HEK293 (cell line): ENCODE data around the gene NBPF3.
"Not testable (repeated sequence)": the region's sequence is repeated elsewhere in the genome, so short reads cannot be mapped to it uniquely, and the experiment has no call there.

Experiments used
- CTCF ChIA-PET: fragments of 350-600 bp; formaldehyde crosslinking; extraction: SDS; loops from one replicate; lab custom pipeline; 2021; ENCODE audit warnings: antibody characterized with exemption; lab: Yijun Ruan, JAX
- POLR2A ChIA-PET: fragments of 300-600 bp; formaldehyde crosslinking; extraction: SDS; loops from one replicate; lab custom pipeline; 2020; ENCODE audit warnings: antibody characterized with exemption, inconsistent platforms; lab: Yijun Ruan, JAX
- H3K27ac ChIP-seq: fragments of 200-500 bp; sonication (Bioruptor generic); 2 replicates; pipeline ENCODE4 v1.5.1; 2014; ENCODE audit warnings: low read depth, low read length, control low read depth, inconsistent platforms; ENCODE audit errors: extremely low read depth
- H3K36me3 ChIP-seq, 2 experiments: fragments of 200-500 bp in 1 of 2; sonication (Bioruptor generic) in 1 of 2; 1 replicate in 1 of 2; 2 replicates in 1 of 2; pipeline ENCODE4 v1.5.1; 2014 to 2017; ENCODE audit warnings: inconsistent platforms in 2 of 2, low read length in 2 of 2; ENCODE audit not compliant: control insufficient read depth in 2 of 2, insufficient read depth in 1 of 2
- H3K4me1 ChIP-seq: fragments of 200-500 bp; sonication (Bioruptor generic); 2 replicates; pipeline ENCODE4 v1.5.1; 2014; ENCODE audit warnings: mild to moderate bottlenecking, low read length, inconsistent platforms; ENCODE audit not compliant: control insufficient read depth, insufficient read depth
- H3K4me3 ChIP-seq: 2 replicates; pipeline ENCODE4 v1.5.1; 2011; ENCODE audit warnings: low read depth, mild to moderate bottlenecking, control low read depth, low read length, moderate library complexity
- H3K9me3 ChIP-seq: fragments of 200-500 bp; sonication (Bioruptor generic); 2 replicates; pipeline ENCODE4 v1.5.1; 2014; ENCODE audit warnings: low read depth, low read length, inconsistent platforms; ENCODE audit not compliant: control insufficient read depth, insufficient read depth
- BCL11B ChIP-seq: fragments of 450-650 bp; formaldehyde crosslinking; IDR thresholded peaks from 2 replicates; pipeline ENCODE4 v1.5.1; 2016; ENCODE audit warnings: low read depth, missing biosample characterization, missing genetic modification characterization
- EGR2 ChIP-seq: fragments of 450-650 bp; formaldehyde crosslinking; IDR thresholded peaks from 2 replicates; pipeline ENCODE4 v1.5.1; 2016; ENCODE audit warnings: low read depth, missing biosample characterization, missing genetic modification characterization
- GLI4 ChIP-seq: fragments of 450-650 bp; formaldehyde crosslinking; IDR thresholded peaks from 2 replicates; pipeline ENCODE4 v1.5.1; 2016; ENCODE audit warnings: missing biosample characterization, missing genetic modification characterization
- HOXA7 ChIP-seq: sonication (generic); formaldehyde crosslinking; IDR thresholded peaks from 2 replicates; pipeline ENCODE4 v1.8.1; 2022; ENCODE audit warnings: missing genetic modification reagents, borderline replicate concordance
- MEIS1 ChIP-seq: sonication (generic); formaldehyde crosslinking; IDR thresholded peaks from 2 replicates; pipeline ENCODE4 v1.8.1; 2022; ENCODE audit warnings: missing genetic modification reagents, mild to moderate bottlenecking, borderline replicate concordance
- MZF1 ChIP-seq: fragments of 450-650 bp; formaldehyde crosslinking; IDR thresholded peaks from 2 replicates; pipeline ENCODE4 v1.5.1; 2017; ENCODE audit warnings: missing biosample characterization, missing genetic modification characterization, borderline replicate concordance
- PRDM6 ChIP-seq: fragments of 450-650 bp; formaldehyde crosslinking; IDR thresholded peaks from 2 replicates; pipeline ENCODE4 v1.5.1; 2017; ENCODE audit warnings: missing biosample characterization, missing genetic modification characterization
- SETDB1 ChIP-seq: IDR thresholded peaks from one replicate; pipeline ENCODE4 v1.6.1; 2017; ENCODE audit warnings: mild to moderate bottlenecking, low read length, moderate library complexity, mixed read lengths; ENCODE audit not compliant: insufficient read length
- SP3 ChIP-seq: fragments of 450-650 bp; formaldehyde crosslinking; IDR thresholded peaks from 2 replicates; pipeline ENCODE4 v1.5.1; 2016; ENCODE audit warnings: missing biosample characterization, missing genetic modification characterization
- SP7 ChIP-seq: fragments of 450-650 bp; formaldehyde crosslinking; IDR thresholded peaks from 2 replicates; pipeline ENCODE4 v1.5.1; 2016; ENCODE audit warnings: missing biosample characterization, missing genetic modification characterization
- ZBTB17 ChIP-seq: fragments of 450-650 bp; formaldehyde crosslinking; IDR thresholded peaks from 2 replicates; pipeline ENCODE4 v1.5.1; 2016; ENCODE audit warnings: missing biosample characterization, missing genetic modification characterization
- ZBTB48 ChIP-seq: fragments of 450-650 bp; formaldehyde crosslinking; IDR thresholded peaks from 2 replicates; pipeline ENCODE4 v1.5.1; 2016; ENCODE audit warnings: missing biosample characterization, missing genetic modification characterization
- ZIC2 ChIP-seq: fragments of 450-650 bp; formaldehyde crosslinking; IDR thresholded peaks from 2 replicates; pipeline ENCODE4 v1.5.1; 2016; ENCODE audit warnings: missing biosample characterization, missing genetic modification characterization
- ZNF140 ChIP-seq: fragments of 450-650 bp; formaldehyde crosslinking; IDR thresholded peaks from 2 replicates; pipeline ENCODE4 v1.5.1; 2016; ENCODE audit warnings: missing biosample characterization, missing genetic modification characterization
- ZNF184 ChIP-seq: fragments of 450-650 bp; IDR thresholded peaks from 2 replicates; pipeline ENCODE4 v1.5.1; 2018; ENCODE audit warnings: missing biosample characterization, mild to moderate bottlenecking, missing genetic modification characterization
- ZNF350 ChIP-seq: fragments of 450-650 bp; formaldehyde crosslinking; IDR thresholded peaks from 2 replicates; pipeline ENCODE4 v1.5.0; 2017; ENCODE audit warnings: missing biosample characterization, mild to moderate bottlenecking, missing genetic modification characterization
- ZNF404 ChIP-seq: fragments of 450-650 bp; formaldehyde crosslinking; IDR thresholded peaks from 2 replicates; pipeline ENCODE4 v1.5.1; 2017; ENCODE audit warnings: missing biosample characterization, missing genetic modification characterization
- ZNF48 ChIP-seq: fragments of 450-650 bp; formaldehyde crosslinking; IDR thresholded peaks from 2 replicates; pipeline ENCODE4 v1.5.1; 2016; ENCODE audit warnings: missing biosample characterization, missing genetic modification characterization
- ZNF488 ChIP-seq: fragments of 450-650 bp; formaldehyde crosslinking; IDR thresholded peaks from 2 replicates; pipeline ENCODE4 v1.5.1; 2016; ENCODE audit warnings: missing biosample characterization, missing genetic modification characterization
- ZNF555 ChIP-seq: fragments of 450-650 bp; formaldehyde crosslinking; conservative IDR thresholded peaks from 2 replicates; pipeline ENCODE4 v1.5.1; 2017; ENCODE audit warnings: missing biosample characterization, mild to moderate bottlenecking, missing genetic modification characterization, inconsistent platforms
- ZNF623 ChIP-seq: fragments of 450-650 bp; formaldehyde crosslinking; IDR thresholded peaks from 2 replicates; pipeline ENCODE4 v1.5.1; 2016; ENCODE audit warnings: missing biosample characterization, missing genetic modification characterization
- ZNF654 ChIP-seq: fragments of 450-650 bp; formaldehyde crosslinking; IDR thresholded peaks from 2 replicates; pipeline ENCODE4 v1.5.1; 2016; ENCODE audit warnings: low read depth, missing biosample characterization, missing genetic modification characterization
- ZNF660 ChIP-seq: fragments of 450-650 bp; IDR thresholded peaks from 2 replicates; pipeline ENCODE4 v1.5.1; 2018; ENCODE audit warnings: missing biosample characterization, mild to moderate bottlenecking, missing genetic modification characterization
- ZNF707 ChIP-seq: fragments of 450-650 bp; formaldehyde crosslinking; IDR thresholded peaks from 2 replicates; pipeline ENCODE4 v1.5.1; 2016; ENCODE audit warnings: missing biosample characterization, missing genetic modification characterization
- ZNF830 ChIP-seq: fragments of 450-650 bp; IDR thresholded peaks from 2 replicates; pipeline ENCODE4 v1.5.0; 2018; ENCODE audit warnings: missing biosample characterization, missing genetic modification characterization, low read depth, mild to moderate bottlenecking, moderate library complexity
- ZNF837 ChIP-seq: fragments of 450-650 bp; formaldehyde crosslinking; IDR thresholded peaks from 2 replicates; pipeline ENCODE4 v1.5.1; 2016; ENCODE audit warnings: missing biosample characterization, missing genetic modification characterization
- TF ChIP-seq, protein P1 (sequence below): fragments of 450-650 bp; formaldehyde crosslinking; IDR thresholded peaks from 2 replicates; pipeline ENCODE4 v1.5.1; 2016; ENCODE audit warnings: missing biosample characterization, missing genetic modification characterization

The NBPF3 gene

GRCh38 chr1:21478356-21478755 is 38.4 kb downstream of the NBPF3 start (continued):
- TF ChIP-seq ZNF488 (no peak), HOXA7 (CRISPR knock-in tag) (no peak), ZIC2 (tag by site-specific recombination) (no peak)
- TF ChIP-seq, protein P1, sequence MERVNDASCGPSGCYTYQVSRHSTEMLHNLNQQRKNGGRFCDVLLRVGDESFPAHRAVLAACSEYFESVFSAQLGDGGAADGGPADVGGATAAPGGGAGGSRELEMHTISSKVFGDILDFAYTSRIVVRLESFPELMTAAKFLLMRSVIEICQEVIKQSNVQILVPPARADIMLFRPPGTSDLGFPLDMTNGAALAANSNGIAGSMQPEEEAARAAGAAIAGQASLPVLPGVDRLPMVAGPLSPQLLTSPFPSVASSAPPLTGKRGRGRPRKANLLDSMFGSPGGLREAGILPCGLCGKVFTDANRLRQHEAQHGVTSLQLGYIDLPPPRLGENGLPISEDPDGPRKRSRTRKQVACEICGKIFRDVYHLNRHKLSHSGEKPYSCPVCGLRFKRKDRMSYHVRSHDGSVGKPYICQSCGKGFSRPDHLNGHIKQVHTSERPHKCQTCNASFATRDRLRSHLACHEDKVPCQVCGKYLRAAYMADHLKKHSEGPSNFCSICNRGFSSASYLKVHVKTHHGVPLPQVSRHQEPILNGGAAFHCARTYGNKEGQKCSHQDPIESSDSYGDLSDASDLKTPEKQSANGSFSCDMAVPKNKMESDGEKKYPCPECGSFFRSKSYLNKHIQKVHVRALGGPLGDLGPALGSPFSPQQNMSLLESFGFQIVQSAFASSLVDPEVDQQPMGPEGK (tag by site-specific recombination), result no peak

DNA sequence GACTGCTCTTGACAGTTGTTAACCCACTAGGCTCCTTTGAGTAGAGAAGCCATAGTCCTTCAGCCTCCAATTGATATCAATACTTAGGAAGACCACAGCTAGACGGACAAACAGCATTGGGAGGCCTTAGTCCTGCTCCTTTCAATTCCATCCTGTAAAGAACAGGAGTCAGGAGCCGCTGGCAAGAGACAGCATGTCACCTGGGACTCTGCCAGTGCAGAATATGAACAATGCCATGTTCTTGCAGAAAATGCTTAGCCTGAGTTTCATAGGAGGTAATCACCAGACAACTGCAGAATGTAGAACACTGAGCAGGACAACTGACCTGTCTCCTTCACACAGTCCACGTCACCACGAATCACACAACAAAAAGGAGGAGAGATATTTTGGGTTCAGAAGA is 43.9 kb downstream of the NBPF3 start:
- POLR2A ChIA-PET, H3K27ac ChIP-seq, H3K9me3 ChIP-seq, H3K4me1 ChIP-seq, CTCF ChIA-PET, H3K4me3 ChIP-seq: not testable (repeated sequence)
- peaks cover 0 to 18% of the 10 kb centered on the region in 2 experiments; a peak in 1 of 3 replicates for H3K36me3 ChIP-seq

DNA sequence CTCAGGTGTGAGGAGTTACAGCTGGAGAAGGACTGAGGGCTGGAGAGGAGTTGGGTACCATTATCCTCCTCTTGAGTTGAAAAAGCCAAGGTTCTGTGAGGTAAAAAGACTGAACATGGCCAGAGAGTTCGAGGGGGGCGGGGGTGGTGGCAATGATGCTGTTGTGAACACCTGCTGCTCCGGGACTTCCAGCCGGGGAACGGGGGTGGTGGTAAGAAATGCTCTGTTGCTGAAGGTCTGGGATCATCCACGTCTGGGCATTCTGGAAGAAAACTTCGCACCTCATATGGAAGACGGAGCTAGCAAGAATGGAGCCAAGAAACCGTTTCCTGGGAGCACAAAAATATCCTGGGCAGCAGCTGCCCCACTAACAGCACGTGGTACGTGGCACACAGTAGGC is 49.2 kb downstream of the NBPF3 start:
- H3K4me3 ChIP-seq, result no peak overlapping the region
- no peaks in the 10 kb centered on the region for H3K36me3 ChIP-seq
- peaks cover 8% of the 10 kb centered on the region; the same call in 1 of the 2 replicates for H3K4me1 ChIP-seq
- ChIA-PET POLR2A (no interaction called here), CTCF (interaction anchor here (0.6 to 2.9 kb wide), 5 partner anchors 10 to 145 kb away, joined by 3 to 29 read pairs (median 4); no protein-coding TSS in a partner anchor)
- TF ChIP-seq ZNF707, result no peak
- no peak overlapping the region for H3K27ac ChIP-seq
- no peaks in the 10 kb centered on the region for H3K9me3 ChIP-seq

GRCh38 chr1:21490774-21491487 is 51.0 kb downstream of the NBPF3 start:
- POLR2A ChIA-PET, result no interaction called here
- Histone ChIP-seq H3K4me3 (no peak overlapping the region), H3K27ac (no peak overlapping the region), H3K4me1 (peaks cover 8% of the 10 kb centered on the region; the same call in 1 of the 2 replicates), H3K36me3 (no peaks in the 10 kb centered on the region), H3K9me3 (no peaks in the 10 kb centered on the region)
- CTCF ChIA-PET, result interaction anchor here (0.6 to 2.9 kb wide), 12 partner anchors 10 to 1129 kb away, joined by 3 to 29 read pairs (median 3); no protein-coding TSS in a partner anchor
- TF ChIP-seq ZNF660 (tag by site-specific recombination), result 0 out of 2 replicates have a peak, but pooled peaks have one; percentile 48
- no peak for TF ChIP-seq MZF1 (tag by site-specific recombination)
- TF ChIP-seq ZNF350, result no peak
- no peak for TF ChIP-seq SP3 (tag by site-specific recombination)
- TF ChIP-seq ZNF654 (tag by site-specific recombination), result peak; percentile 32
- TF ChIP-seq SP7 (tag by site-specific recombination), result 0 out of 2 replicates have a peak, but pooled peaks have one; percentile 24
- TF ChIP-seq ZBTB17, result no peak
- no peak for TF ChIP-seq ZNF623
- TF ChIP-seq ZNF48, result no peak
- TF ChIP-seq ZNF404, result no peak
- TF ChIP-seq ZNF830 (tag by site-specific recombination), result no peak
- no peak for TF ChIP-seq ZNF837
- peak; percentile 90 for TF ChIP-seq SETDB1
- TF ChIP-seq ZNF555 (tag by site-specific recombination), result no peak
- TF ChIP-seq BCL11B (tag by site-specific recombination), result no peak
- no peak for TF ChIP-seq PRDM6 (tag by site-specific recombination)
- TF ChIP-seq GLI4, result no peak
- TF ChIP-seq ZNF184 (tag by site-specific recombination), result no peak
- TF ChIP-seq EGR2, result no peak
- no peak for TF ChIP-seq ZNF140 (tag by site-specific recombination)
- peak; percentile 64; the same call in 1 of the 2 replicates for TF ChIP-seq ZBTB48 (tag by site-specific recombination)
- no peak for TF ChIP-seq MEIS1 (CRISPR knock-in tag)
